ENCODE measurements around the gene ZC3H12D.

ZC3H12D gene

GRCh38 chr6:149484733-149485700 lies at the start of gene ZC3H12D:
TSS of gene ZC3H12D (minus strand) at chr6:149485014. CDS start at chr6:149474543, 10,471 bp downstream.
- DNase-seq (ENCODE audit: low read depth): no peak
- H3K4me3 ChIP-seq (ENCODE audit: low read depth, low read length): no peak within 1 kb of the TSS
- no peak for TF ChIP-seq CTCF (IDR thresholded peaks at IDR 0.05; ENCODE audit: control insufficient read depth, extremely low read depth, insufficient read depth)

GRCh38 chr6:149529650-149530049 lies 44.8 kb upstream of the ZC3H12D start:
- DNase-seq (ENCODE audit: low read depth): no peak
- TF ChIP-seq CTCF (IDR thresholded peaks at IDR 0.05; ENCODE audit: control insufficient read depth, extremely low read depth, insufficient read depth): no peak
- H3K4me3 ChIP-seq (ENCODE audit: low read depth, low read length): no peak overlapping the region

GRCh38 chr6:149515494-149515893 lies 30.7 kb upstream of the ZC3H12D start:
- no peak for TF ChIP-seq CTCF (IDR thresholded peaks at IDR 0.05; ENCODE audit: control insufficient read depth, extremely low read depth, insufficient read depth)
- DNase-seq (ENCODE audit: low read depth): no peak
- H3K4me3 ChIP-seq (ENCODE audit: low read depth, low read length): no peak overlapping the region

- no peak for TF ChIP-seq CTCF (IDR thresholded peaks at IDR 0.05; ENCODE audit: control insufficient read depth, extremely low read depth, insufficient read depth)
- H3K4me3 ChIP-seq (ENCODE audit: low read depth, low read length): no peak overlapping the region
- DNase-seq (ENCODE audit: low read depth): no peak
Measured at GRCh38 chr6:149513915-149514314, 29.1 kb upstream of the ZC3H12D start.

- TF ChIP-seq CTCF (IDR thresholded peaks at IDR 0.05; ENCODE audit: control insufficient read depth, extremely low read depth, insufficient read depth): no peak
- H3K4me3 ChIP-seq (ENCODE audit: low read depth, low read length): no peak overlapping the region
- no peak for DNase-seq (ENCODE audit: low read depth)
Measured at GRCh38 chr6:149510793-149511512, 26.1 kb upstream of the ZC3H12D start.

GRCh38 chr6:149508485-149508884 lies 23.7 kb upstream of the ZC3H12D start:
- no peak for DNase-seq (ENCODE audit: low read depth)
- TF ChIP-seq CTCF (IDR thresholded peaks at IDR 0.05; ENCODE audit: control insufficient read depth, extremely low read depth, insufficient read depth): no peak
- no peak overlapping the region for H3K4me3 ChIP-seq (ENCODE audit: low read depth, low read length)

Measured in LNCaP clone FGC (cell line).